GM18526 (cell line): ENCODE results near the gene PPEF1.

Source experiments
- POLR2A ChIP-seq: IDR thresholded peaks from 3 replicates; pipeline ENCODE4 v1.6.1; 2011; ENCODE audit not compliant: insufficient read length; ENCODE audit errors: extremely low read depth

The PPEF1 gene

DNA sequence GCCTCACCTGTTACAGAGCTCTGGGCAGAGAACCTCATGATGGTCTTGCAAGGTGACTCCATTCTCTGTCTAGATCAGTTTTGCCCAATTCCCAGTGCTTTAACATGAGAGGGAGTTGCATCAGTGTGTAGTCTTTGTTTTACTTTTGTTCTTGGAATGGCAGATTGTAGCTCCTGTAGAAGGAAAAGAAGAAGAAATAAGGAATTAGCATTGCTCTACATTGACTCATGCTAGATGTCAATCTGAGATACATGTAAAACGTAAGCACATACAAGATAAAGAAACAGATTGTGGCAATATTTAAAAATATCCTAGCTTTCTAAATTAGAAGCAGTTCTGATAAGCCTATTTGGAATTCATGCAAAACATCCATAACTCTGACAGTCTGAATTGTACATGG, 16.0 kb upstream of the PPEF1 start:
- no peak for TF ChIP-seq POLR2A

DNA sequence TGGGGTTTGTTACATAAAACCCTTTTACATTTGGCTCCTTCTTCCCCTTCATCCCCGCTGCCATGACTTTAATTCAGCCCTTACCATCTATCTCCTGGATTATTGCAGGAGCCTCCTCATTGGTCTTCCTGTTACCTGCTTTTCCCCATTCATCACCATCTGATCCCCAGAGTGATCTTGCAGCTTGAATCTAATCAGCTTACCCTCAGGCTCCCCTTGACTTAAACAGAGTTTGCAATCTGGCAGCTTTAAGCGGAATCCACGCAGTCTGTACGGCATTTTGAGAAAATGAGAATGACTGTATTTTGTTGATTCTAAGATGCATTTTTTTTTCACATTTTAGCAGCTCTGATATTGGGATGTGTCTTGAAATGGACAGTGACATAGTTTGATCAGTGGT, 14.9 kb upstream of the PPEF1 start:
- TF ChIP-seq POLR2A: no peak

DNA sequence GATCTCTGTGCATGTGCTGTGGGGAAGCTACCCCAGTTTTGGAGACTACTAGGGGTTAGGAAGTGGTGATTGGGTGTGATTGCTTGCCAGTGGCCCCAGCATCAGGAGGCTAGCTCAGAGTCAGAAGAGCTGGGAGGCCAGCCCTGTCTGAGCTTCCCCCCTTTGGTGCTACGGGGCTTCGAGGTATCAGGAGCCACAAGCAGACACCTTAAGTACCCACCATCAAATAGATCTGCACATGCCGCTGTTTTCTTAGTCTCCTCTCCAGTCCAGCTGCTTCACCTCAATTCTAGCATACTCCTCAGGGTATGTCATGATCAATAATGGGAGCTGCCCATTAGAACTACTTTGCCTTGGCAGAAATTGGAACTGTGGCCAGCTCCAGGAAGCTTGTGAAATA, 10.8 kb upstream of the PPEF1 start:
- TF ChIP-seq POLR2A: no peak

DNA sequence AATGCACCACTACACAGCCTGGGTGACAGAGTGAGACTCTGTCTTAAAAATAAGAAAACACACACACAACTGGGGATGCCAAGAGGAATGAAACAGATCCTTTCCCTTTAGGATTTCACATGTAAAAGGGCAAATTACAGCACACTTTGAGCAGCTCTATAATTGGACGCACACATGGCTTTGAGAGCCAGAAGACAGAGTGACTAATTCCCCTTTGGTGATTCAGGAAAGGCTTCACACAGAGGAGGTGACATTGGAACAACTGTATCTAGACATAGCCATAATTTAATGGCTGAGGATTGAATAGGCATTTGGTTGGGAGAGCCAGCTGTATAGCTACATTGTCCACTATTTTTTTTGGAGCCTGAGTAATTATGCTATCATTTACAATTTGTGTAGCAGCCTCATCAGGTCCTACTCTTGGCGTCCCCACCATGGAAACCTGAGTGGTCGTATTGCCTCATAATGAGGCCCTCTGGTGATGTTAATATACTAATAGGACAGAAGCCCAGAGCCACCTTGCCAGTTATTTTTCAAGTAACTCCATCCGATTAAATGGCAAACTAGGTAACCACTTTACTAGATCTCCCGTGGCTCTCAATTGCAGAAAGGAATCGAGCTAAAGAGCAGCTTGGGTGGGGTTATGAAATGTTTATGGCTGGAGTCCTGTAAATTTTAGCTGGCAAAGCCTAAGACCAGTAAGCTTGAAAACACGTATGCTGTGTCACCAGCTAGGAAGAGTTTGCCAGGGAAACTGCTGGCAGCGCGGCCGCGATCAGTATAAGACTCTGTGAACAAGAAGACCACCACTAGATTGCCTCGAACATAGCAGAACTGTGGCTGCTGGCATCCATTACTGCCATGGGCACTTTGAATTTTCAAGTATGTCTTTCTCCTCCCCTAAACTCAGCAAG, 8.5 kb upstream of the PPEF1 start:
- no peak for TF ChIP-seq POLR2A

DNA sequence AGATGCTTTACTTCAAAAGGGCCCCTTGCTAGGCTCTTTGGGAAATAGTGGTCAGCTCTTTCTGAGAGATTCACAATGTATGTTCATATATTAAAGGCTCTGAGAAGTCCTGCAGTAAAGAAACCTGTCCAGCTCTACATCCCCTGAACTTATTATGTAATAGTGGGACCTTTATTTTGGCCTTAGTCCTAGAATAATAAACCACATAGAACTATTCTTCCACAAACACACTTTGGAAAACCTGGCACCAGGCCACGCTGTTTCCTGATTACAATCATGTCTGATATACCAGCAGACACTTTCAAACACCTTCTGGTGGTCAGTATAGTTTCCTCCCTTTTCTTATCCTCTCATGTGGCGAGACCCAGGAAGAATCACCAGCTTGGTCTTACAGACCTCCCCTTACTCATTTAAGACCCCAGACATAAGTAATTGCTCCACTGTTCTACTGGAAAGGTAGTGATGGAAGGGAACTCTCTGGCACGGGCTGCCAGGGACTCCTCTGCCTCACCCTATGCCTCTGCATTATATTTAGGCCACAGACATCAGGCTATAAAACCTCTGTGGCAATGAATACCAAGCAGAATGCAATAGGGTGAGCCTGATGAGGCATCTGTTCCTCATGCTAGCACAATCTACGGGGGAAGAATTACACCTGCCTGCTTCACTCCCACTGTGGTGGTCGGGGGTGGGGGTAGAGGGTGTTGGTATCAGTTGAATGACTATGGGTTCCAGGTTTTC, 5.7 kb upstream of the PPEF1 start:
- no peak for TF ChIP-seq POLR2A

DNA sequence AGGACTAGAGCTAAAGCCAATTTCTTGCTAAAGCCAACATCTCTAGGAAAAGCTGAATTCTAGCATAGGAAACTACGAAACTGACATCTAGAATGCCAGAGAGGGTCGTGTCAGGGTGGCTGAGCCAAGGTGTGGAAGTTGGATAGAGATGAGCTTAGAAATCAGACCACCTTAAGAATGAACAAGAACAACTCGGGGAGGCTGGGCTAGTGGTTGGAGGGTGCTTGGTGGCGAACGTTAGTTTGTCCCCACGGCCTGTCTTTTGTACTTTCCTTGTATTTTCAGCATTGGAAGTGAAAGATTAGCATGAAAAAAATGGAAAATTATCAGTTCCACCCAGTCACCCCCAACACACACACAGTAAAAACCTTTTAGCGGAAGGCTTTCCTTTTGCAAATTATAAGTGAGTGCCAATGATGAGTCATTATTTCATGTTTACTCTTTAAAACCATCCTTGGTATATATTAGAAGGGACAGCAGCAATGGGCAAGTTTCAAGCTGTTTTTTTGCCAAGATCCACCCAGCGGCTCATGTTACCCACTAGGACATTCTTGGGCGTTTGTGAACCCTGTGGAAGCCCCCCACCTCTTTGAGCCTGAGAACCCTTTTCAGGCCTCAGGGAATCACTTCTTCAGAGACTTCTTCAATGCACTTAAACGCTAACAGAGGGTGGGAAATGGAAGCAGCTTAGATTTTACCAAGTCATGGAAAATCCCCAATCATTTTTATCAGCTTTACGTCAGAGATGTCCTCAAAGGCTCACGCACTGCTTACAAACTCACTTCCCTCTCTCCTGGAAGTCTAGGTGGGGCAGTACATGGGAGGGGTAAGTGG, 4.9 kb upstream of the PPEF1 start:
- TF ChIP-seq POLR2A: no peak

DNA sequence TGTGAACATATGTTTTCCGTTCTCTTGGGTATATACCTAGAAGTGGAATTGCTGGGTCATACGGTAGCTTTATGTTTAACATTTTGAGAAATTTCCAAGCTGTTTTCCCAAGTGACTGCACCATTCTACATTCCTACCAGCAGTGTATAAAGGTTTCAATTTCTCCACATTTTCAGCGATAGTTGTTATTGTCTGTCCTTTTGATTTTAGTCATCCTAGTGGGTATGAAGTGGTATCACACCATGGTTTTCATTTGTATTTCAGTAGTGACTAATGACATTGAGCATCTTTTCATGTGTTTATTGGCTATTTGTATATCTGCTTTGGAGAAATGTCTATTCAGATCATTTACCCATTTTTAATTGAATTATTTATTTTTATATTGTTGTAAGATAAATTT, 2.4 kb downstream of the PPEF1 start:
- TF ChIP-seq POLR2A: no peak

DNA sequence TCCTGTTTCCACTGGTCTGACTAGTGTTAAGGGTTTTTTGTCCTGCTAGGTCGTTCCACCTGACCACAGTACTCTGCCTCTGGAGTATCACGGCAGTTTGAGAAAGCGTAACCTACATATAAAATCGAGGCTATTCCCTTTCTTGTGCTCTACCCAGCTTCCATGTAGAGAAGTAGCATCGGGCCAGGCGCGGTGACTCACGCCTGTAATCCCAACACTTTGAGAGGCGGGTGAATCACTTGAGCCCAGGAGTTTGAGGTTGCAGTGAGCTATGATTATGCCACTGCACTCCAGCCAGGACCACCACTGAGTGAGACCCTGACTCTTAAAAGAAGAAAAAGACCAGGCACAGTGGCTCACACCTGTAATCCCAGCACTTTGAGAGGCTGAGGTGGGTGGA, 7.5 kb downstream of the PPEF1 start:
- TF ChIP-seq POLR2A: no peak

DNA sequence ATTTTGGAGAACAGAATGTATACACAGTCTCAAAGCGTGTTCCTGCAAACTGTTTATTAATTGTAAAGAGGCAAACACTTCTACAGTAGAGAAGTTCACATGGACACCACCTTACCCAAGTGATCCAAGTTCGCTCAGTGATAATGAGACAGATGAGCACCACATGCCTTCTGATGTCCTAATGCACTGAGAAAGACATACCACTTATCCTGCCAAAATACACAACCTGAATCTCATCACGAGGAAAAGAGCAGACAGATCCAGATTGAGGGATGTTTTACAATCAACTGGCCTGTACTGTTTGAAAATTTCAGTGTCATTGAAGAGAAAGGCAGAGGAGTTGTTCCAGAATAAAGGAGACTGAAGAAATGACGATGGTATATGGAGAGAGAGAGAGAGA, 12.4 kb downstream of the PPEF1 start:
- no peak for TF ChIP-seq POLR2A

DNA sequence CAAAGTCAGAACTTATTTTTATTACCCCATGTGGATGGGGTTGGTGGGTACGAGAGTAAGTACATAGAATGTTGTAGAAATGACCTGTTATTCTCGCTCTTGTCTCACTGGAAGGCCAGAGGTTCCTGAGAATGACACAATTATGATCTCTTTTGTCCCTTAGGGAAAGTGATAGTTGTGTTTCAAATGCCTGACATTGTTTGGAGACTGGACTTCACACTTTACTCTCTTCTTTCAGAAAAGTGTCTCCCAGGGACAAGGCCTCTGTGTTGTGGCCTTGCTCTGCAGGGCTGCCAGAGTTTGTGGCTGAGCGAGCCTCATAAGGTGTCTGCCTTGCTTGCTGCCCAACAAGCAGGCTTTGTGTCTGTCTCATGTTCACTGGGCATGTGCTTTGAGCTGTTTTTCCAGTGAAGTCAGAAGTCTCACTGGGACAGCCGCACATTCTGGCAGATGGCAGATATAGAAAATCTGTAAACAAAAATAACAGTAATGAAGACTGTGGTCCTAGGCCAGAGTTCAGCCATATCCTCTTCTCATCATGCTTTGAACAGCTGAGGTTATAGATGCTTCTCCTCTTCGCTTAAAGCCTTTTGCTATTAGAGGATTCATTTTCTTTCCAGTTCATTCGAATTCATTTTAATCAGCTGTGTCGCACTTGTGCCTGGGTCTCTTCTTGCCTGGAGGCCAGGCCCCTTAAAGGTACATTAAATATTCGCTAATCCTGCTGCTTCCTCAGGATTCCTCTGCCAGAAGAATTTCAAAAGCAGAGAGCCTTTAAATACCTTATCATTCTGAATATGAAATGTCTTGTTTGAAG, 14.4 kb downstream of the PPEF1 start:
- no peak for TF ChIP-seq POLR2A

DNA sequence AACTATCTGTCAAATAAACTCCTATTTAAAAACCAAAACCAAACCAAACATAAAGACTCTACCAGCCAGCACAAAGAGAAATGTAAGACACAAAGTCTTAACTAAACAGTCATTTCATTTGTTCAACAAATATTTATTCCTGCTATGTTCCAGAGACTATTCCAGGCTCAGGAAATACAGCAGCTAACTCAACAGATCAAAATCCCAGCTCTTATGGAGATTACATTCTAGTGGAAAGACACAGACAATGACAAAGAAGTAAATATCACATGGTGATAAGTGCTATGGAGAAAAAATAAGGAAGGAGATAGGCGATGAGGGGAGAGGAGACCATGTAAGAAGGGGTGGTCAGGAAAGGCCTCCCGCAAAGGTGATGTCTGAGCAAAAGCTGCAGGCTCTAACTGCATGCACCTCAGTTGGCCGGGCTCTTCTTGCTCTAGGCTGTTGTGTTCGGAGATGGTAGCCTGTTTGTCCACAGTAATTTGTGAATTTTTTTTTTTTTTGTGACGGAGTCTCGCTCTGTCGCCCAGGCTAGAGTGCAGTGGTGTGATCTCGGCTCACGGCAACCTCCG, 15.1 kb downstream of the PPEF1 start:
- no peak for TF ChIP-seq POLR2A

DNA sequence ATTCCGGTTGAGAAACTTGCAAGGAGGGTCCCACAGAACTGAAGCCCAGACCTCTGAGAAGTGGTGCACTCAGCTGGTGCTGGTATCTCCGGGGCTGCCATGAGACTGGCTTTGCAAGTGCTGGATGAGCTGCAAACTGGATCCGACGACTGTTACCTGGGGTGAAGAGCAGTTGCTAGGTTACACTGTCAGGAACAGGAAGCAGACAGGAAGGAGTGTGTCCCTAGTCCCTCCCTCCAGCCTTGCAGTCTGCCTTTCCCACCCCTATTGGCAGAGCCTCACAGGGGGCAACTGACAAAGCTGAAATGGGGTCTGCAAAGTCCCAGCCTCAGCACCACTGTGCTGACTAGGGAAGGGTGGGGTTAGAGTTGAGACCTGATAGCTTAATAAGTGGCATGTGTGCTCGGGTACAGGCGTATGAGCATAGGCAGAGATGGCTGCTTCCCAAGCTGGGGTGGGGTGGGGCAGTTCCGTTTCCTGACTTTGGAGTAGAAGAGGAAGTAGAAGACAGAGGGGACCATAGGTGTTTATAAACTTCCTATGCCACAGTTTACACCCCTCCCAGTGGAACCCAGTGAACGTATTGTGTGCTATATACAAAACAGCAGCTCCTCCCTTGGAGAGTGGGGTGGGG, 18.0 kb downstream of the PPEF1 start:
- TF ChIP-seq POLR2A: no peak

DNA sequence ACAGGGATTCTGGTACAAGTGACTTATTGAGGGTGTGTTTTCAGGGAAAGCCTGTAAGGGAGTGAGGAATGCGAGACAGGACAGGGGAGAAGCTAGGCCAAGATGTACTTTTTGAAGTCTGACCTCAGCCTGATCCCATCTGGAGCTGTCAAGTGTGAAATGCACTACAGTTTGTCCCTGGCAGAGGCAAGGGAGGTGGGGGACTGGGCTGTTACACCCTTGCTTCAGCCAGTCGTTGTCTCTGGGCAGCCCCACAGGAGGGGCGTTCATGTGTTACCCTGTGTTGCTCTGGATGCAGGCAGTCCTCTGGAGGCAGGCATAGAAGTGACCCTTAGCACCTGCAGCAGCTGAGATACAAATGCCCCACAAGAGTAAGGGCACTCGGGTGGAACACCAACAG, 25.8 kb downstream of the PPEF1 start:
- no peak for TF ChIP-seq POLR2A

DNA sequence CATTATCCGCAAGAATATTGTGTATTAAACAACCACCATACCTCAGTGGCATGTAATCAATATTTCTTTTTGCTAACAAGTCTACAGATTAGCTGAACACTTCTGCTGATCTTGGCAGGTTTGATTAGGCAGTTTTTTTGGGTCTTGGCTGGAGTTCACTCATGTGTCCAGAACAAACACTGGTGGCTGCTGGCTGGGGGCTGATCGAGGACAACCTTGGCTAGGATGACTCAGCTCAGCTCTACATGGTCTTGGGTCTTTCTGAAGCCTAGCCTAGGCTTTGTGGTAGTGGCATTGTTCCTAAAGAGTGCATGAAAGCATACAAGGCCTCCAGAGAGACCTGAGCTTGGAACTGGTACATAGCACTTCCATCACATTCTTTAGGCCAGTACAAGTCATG, 41.1 kb downstream of the PPEF1 start:
- no peak for TF ChIP-seq POLR2A
